Caco-2 (cell line): ENCODE results near the gene TIMP3. TPM values are rescaled to one million over a fixed set of nuclear protein-coding genes. Genes with fewer than 3 reads are reported as not detected.

Experiments used
- Bru-seq: library from RNA; stranded (reverse); fragments of 400-500 nt; gene quantifications from one replicate; lab custom pipeline; 2021; lab: Mats Ljungman, UMichigan
- BruChase-seq, 2 experiments: library from RNA; stranded (reverse); fragments of 400-500 nt; gene quantifications; one replicate each; lab custom pipeline; 2021; lab: Mats Ljungman, UMichigan
- BruUV-seq: library from RNA; stranded (reverse); fragments of 400-500 nt; replicated peaks from 2 replicates; lab custom pipeline; 2021; lab: Mats Ljungman, UMichigan
- CTCF ChIA-PET: fragments of 300-600 bp; sonication (Branson Sonifier 250); formaldehyde crosslinking; loops from one replicate; lab custom pipeline; 2022; ENCODE audit warnings: antibody characterized with exemption; lab: Charles Lee
- POLR2A ChIA-PET: fragments of 300-600 bp; sonication (Branson Sonifier 250); formaldehyde crosslinking; loops from one replicate; lab custom pipeline; 2022; ENCODE audit warnings: antibody characterized with exemption; lab: Charles Lee
- DNase-seq, 2 experiments: peaks; one replicate each; pipeline versions ENCODE4 v3.0.0 to v3.0.0-alpha.2; 2020 to 2022
- H3K27me3 ChIP-seq: replicated peaks from 2 replicates; pipeline ENCODE4 v1.6.0; 2011; ENCODE audit warnings: low read length; ENCODE audit not compliant: control insufficient read depth, insufficient read depth
- H3K36me3 ChIP-seq: 2 replicates; pipeline ENCODE4 v1.5.1; 2011; ENCODE audit warnings: low read length; ENCODE audit not compliant: control insufficient read depth, insufficient read depth
- H3K4me1 ChIP-seq: fragments of 250-450 bp; sonication (Bioruptor Pico); 2 replicates; pipeline ENCODE4 v1.5.1; 2020; ENCODE audit warnings: mild to moderate bottlenecking
- H3K4me3 ChIP-seq: 2 replicates; pipeline ENCODE4 v1.5.1; 2011; ENCODE audit warnings: low read depth, mild to moderate bottlenecking, control low read depth, low read length
- H3K9me3 ChIP-seq: fragments of 250-450 bp; sonication (Bioruptor Pico); 2 replicates; pipeline ENCODE4 v1.5.1; 2020; ENCODE audit warnings: mild to moderate bottlenecking, moderate library complexity
- H3K27ac Mint-ChIP-seq: one replicate; pipeline ENCODE4 v1.8.0; 2022; ENCODE audit warnings: mixed read lengths; ENCODE audit not compliant: unreplicated experiment
- H3K27me3 Mint-ChIP-seq: one replicate; pipeline ENCODE4 v1.8.0; 2022; ENCODE audit warnings: mixed read lengths; ENCODE audit not compliant: insufficient read depth, unreplicated experiment
- H3K36me3 Mint-ChIP-seq: one replicate; pipeline ENCODE4 v1.8.0; 2022; ENCODE audit warnings: mild to moderate bottlenecking, mixed read lengths; ENCODE audit not compliant: insufficient read depth, unreplicated experiment
- H3K4me1 Mint-ChIP-seq: one replicate; pipeline ENCODE4 v1.8.0; 2022; ENCODE audit warnings: low read depth, mixed read lengths; ENCODE audit not compliant: unreplicated experiment
- H3K4me3 Mint-ChIP-seq: one replicate; pipeline ENCODE4 v1.8.0; 2022; ENCODE audit warnings: mild to moderate bottlenecking, moderate library complexity, mixed read lengths; ENCODE audit not compliant: unreplicated experiment
- H3K9me3 Mint-ChIP-seq: one replicate; pipeline ENCODE4 v1.8.0; 2022; ENCODE audit warnings: mixed read lengths; ENCODE audit not compliant: unreplicated experiment
- intact Hi-C: fragments of 100-400 bp; cut with micrococcal nuclease; formaldehyde crosslinking; loops from one replicate; pipeline ENCODE4 v1.10.0; 2022; ENCODE audit not compliant: unreplicated experiment
- long read RNA-seq: library from polyadenylated mRNA; stranded (forward); transcript quantifications from one replicate; pipeline ENCODE4 v2.0.0, GENCODE V29; 2022
- total RNA-seq: library from RNA; stranded (reverse); gene quantifications from 2 replicates; pipeline ENCODE4 v1.2.3, GENCODE V29; 2022
- TF ChIP-seq, protein P1 (sequence below), 2 experiments: fragments of 200-600 bp in 1 of 2; IDR thresholded peaks; 1 replicate in 1 of 2; 2 replicates in 1 of 2; pipeline versions ENCODE4 v1.5.1 to v1.8.0; 2011 to 2022; ENCODE audit warnings: antibody characterized with exemption in 1 of 2, control low read depth in 1 of 2, inconsistent platforms in 1 of 2, low read depth in 1 of 2, low read length in 1 of 2, mild to moderate bottlenecking in 1 of 2, moderate library complexity in 1 of 2; ENCODE audit not compliant: insufficient read depth in 1 of 2, severe bottlenecking in 1 of 2, unreplicated experiment in 1 of 2

The TIMP3 gene
- total RNA-seq = 72.8 and 86.4 TPM in 2 replicates
- Bru-seq, nascent RNA = percentile 89 among the genes with signal in this experiment
- BruChase-seq, experiment 1, labeled RNA remaining after a 2-hour chase = percentile 81 among the genes with signal in this experiment
- BruChase-seq, experiment 2, labeled RNA remaining after a 6-hour chase = percentile 90 among the genes with signal in this experiment
- long read RNA-seq, full-length matches to known transcripts = 291 of 341 reads
- long read RNA-seq, partial matches to known transcripts = 11 of 341 reads
- long read RNA-seq, other reads (novel, unspliced or antisense) = 39 of 341 reads

DNA sequence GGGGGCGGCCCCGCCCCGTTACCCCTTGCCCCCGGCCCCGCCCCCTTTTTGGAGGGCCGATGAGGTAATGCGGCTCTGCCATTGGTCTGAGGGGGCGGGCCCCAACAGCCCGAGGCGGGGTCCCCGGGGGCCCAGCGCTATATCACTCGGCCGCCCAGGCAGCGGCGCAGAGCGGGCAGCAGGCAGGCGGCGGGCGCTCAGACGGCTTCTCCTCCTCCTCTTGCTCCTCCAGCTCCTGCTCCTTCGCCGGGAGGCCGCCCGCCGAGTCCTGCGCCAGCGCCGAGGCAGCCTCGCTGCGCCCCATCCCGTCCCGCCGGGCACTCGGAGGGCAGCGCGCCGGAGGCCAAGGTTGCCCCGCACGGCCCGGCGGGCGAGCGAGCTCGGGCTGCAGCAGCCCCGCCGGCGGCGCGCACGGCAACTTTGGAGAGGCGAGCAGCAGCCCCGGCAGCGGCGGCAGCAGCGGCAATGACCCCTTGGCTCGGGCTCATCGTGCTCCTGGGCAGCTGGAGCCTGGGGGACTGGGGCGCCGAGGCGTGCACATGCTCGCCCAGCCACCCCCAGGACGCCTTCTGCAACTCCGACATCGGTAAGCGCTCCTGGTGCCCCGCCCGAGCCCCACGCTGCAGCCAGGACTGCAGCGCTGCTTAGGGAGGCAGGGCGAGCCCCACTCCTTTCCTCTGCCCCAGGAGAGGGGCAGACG lies at the start of gene TIMP3:
Gene TIMP3 (plus strand): TSS at position 169 of the 700 bp plus-strand sequence. CDS start 297 bp downstream, at position 466.
- H3K4me3 ChIP-seq = peak within 1 kb of the TSS; percentile 94
- intact Hi-C loops = loop anchor here (1.0 kb wide), 3 partner anchors 21 to 141 kb away; no protein-coding TSS in a partner anchor
- POLR2A ChIA-PET = interaction anchor here (0.6 to 1.5 kb wide), 5 partner anchors 9 to 326 kb away, joined by 3 to 9 read pairs (median 5); no protein-coding TSS in a partner anchor
- H3K27ac Mint-ChIP-seq = peak within 1 kb of the TSS; percentile 16
- H3K9me3 Mint-ChIP-seq = no peaks in the 10 kb centered on the region
- H3K4me3 Mint-ChIP-seq = peak within 1 kb of the TSS; percentile 74
- no peaks in the 10 kb centered on the region for H3K27me3 ChIP-seq
- H3K36me3 ChIP-seq = no peaks in the 10 kb centered on the region
- H3K36me3 Mint-ChIP-seq = peaks cover 35% of the 10 kb centered on the region
- peak; percentile 86 to 94 for DNase-seq
- CTCF ChIA-PET = no interaction called here
- TF ChIP-seq, protein P1, sequence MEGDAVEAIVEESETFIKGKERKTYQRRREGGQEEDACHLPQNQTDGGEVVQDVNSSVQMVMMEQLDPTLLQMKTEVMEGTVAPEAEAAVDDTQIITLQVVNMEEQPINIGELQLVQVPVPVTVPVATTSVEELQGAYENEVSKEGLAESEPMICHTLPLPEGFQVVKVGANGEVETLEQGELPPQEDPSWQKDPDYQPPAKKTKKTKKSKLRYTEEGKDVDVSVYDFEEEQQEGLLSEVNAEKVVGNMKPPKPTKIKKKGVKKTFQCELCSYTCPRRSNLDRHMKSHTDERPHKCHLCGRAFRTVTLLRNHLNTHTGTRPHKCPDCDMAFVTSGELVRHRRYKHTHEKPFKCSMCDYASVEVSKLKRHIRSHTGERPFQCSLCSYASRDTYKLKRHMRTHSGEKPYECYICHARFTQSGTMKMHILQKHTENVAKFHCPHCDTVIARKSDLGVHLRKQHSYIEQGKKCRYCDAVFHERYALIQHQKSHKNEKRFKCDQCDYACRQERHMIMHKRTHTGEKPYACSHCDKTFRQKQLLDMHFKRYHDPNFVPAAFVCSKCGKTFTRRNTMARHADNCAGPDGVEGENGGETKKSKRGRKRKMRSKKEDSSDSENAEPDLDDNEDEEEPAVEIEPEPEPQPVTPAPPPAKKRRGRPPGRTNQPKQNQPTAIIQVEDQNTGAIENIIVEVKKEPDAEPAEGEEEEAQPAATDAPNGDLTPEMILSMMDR (IDR thresholded peaks at IDR 0.05; ENCODE audit: insufficient read depth in 1 of 2, low read depth in 1 of 2, low read length in 1 of 2, severe bottlenecking in 1 of 2, unreplicated experiment in 1 of 2) = no peak
- no TSS peak for BruUV-seq
- H3K27me3 Mint-ChIP-seq = no peaks in the 10 kb centered on the region
- peaks cover 16% of the 10 kb centered on the region for H3K4me1 ChIP-seq
- H3K9me3 ChIP-seq = no peaks in the 10 kb centered on the region
- peaks cover 19% of the 10 kb centered on the region for H3K4me1 Mint-ChIP-seq

DNA sequence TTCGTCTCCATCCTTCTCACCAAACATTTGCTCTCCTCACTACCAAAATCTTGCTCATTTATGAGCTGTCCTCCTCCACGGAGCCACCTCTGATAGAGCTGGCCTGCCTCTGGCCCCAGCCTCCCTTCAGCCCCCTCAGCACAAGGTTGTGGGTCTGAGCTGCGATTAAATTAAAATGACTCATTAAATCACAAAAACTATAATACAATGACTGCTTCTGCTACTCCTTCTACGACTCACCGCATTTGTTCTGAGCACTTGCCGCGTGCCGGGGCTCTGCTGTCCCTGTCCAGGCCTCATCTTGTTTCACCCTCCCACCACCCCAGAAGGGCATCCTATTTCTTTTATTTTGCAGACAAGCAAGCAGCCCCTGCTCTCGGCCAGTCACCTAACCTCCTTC lies 49.2 kb upstream of the TIMP3 start:
- CTCF ChIA-PET = no interaction called here
- intact Hi-C loops = no loop called here

More for the DNA sequence above, 49.2 kb upstream of the TIMP3 start:
- no peaks in the 10 kb centered on the region for H3K36me3 ChIP-seq
- Mint-ChIP-seq H3K9me3 (peaks cover 15% of the 10 kb centered on the region), H3K4me3 (no peak overlapping the region), H3K4me1 (peaks cover 17% of the 10 kb centered on the region), H3K27me3 (no peaks in the 10 kb centered on the region), H3K27ac (peak overlapping the region; percentile 1), H3K36me3 (peaks cover 6% of the 10 kb centered on the region)
- H3K27me3 ChIP-seq = no peaks in the 10 kb centered on the region
- POLR2A ChIA-PET = no interaction called here
- H3K4me1 ChIP-seq = peaks cover 31% of the 10 kb centered on the region
- no peaks in the 10 kb centered on the region; the same call in 1 of the 2 replicates for H3K9me3 ChIP-seq
- TF ChIP-seq, protein P1 (IDR thresholded peaks at IDR 0.05; ENCODE audit: insufficient read depth in 1 of 2, low read depth in 1 of 2, low read length in 1 of 2, severe bottlenecking in 1 of 2, unreplicated experiment in 1 of 2) = no peak
- BruUV-seq = no TSS peak
- no peak for DNase-seq
- no peak overlapping the region for H3K4me3 ChIP-seq
